IMR-90 (cell line): ENCODE results near the gene CACNA1I. TPM values are rescaled to one million over a fixed set of nuclear protein-coding genes. Genes with fewer than 3 reads are reported as not detected.

ENCODE experiments used
- ATAC-seq: fragments of 200-7000 bp; cut with Tn5 transposase; 2 replicates; pipeline ENCODE4 v1.9.1; 2020; ENCODE audit warnings: low read depth, mild to moderate bottlenecking, moderate library complexity
- BruUV-seq: library from RNA; stranded (reverse); fragments of 400-500 nt; replicated peaks from 2 replicates; lab custom pipeline; 2021; lab: Mats Ljungman, UMichigan
- CTCF ChIA-PET: fragments of 300-600 bp; formaldehyde crosslinking; extraction: SDS; loops from one replicate; lab custom pipeline; 2021; ENCODE audit warnings: antibody characterized with exemption; lab: Yijun Ruan, JAX
- POLR2A ChIA-PET: fragments of 300-600 bp; sonication (Branson Sonifier 250); formaldehyde crosslinking; loops from one replicate; lab custom pipeline; 2022; ENCODE audit warnings: antibody characterized with exemption; ENCODE audit not compliant: unreplicated experiment; lab: Charles Lee
- DNase-seq: peaks from one replicate; pipeline ENCODE4 v3.0.0; 2013
- H2AFZ ChIP-seq: replicated peaks from 2 replicates; pipeline ENCODE3; 2013; ENCODE audit warnings: low read length, mild to moderate bottlenecking; ENCODE audit not compliant: poor library complexity
- H2AK5ac ChIP-seq: 2 replicates; pipeline ENCODE4 v1.6.1; 2013; ENCODE audit warnings: low read depth, low read length, inconsistent platforms
- H2AK9ac ChIP-seq: replicated peaks from 2 replicates; pipeline ENCODE3; 2013; ENCODE audit warnings: mild to moderate bottlenecking, low read depth, low read length, moderate library complexity; ENCODE audit not compliant: poor library complexity
- H2BK120ac ChIP-seq: 2 replicates; pipeline ENCODE4 v1.6.1; 2013; ENCODE audit warnings: low read depth, low read length, inconsistent platforms
- H2BK15ac ChIP-seq: 3 replicates; pipeline ENCODE4 v1.6.1; 2013; ENCODE audit warnings: low read depth, low read length, inconsistent platforms
- H2BK20ac ChIP-seq: 2 replicates; pipeline ENCODE4 v1.6.1; 2013; ENCODE audit warnings: low read depth, mild to moderate bottlenecking, inconsistent platforms, low read length, moderate library complexity
- H2BK5ac ChIP-seq: 2 replicates; pipeline ENCODE4 v1.6.1; 2013; ENCODE audit warnings: mild to moderate bottlenecking, low read depth, low read length, inconsistent platforms; ENCODE audit not compliant: poor library complexity, severe bottlenecking
- H3K14ac ChIP-seq: replicated peaks from 2 replicates; pipeline ENCODE4 v1.6.1; 2013; ENCODE audit warnings: low read depth, low read length, inconsistent platforms
- H3K18ac ChIP-seq: 2 replicates; pipeline ENCODE4 v1.6.1; 2013; ENCODE audit warnings: low read depth, low read length, control low read depth
- H3K23ac ChIP-seq: 2 replicates; pipeline ENCODE4 v1.6.1; 2013; ENCODE audit warnings: low read depth, low read length, inconsistent platforms
- H3K27ac ChIP-seq: 2 replicates; pipeline ENCODE4 v1.5.1; 2013; ENCODE audit warnings: mild to moderate bottlenecking, control low read depth, low read length; ENCODE audit not compliant: insufficient read depth
- H3K27me3 ChIP-seq: 2 replicates; pipeline ENCODE4 v1.6.1; 2013; ENCODE audit warnings: low read length; ENCODE audit not compliant: control insufficient read depth, insufficient read depth
- H3K36me3 ChIP-seq: 2 replicates; pipeline ENCODE4 v1.6.1; 2013; ENCODE audit warnings: low read length, mixed read lengths; ENCODE audit not compliant: control insufficient read depth, insufficient read depth
- H3K4ac ChIP-seq: 2 replicates; pipeline ENCODE4 v1.6.1; 2013; ENCODE audit warnings: low read depth, low read length, inconsistent platforms
- H3K4me1 ChIP-seq: 2 replicates; pipeline ENCODE4 v1.6.1; 2013; ENCODE audit warnings: low read length, mixed read lengths; ENCODE audit not compliant: control insufficient read depth, insufficient read depth
- H3K4me2 ChIP-seq: 2 replicates; pipeline ENCODE4 v1.6.1; 2013; ENCODE audit warnings: low read depth, mild to moderate bottlenecking, control low read depth, low read length, moderate library complexity
- H3K4me3 ChIP-seq: 2 replicates; pipeline ENCODE4 v1.5.1; 2013; ENCODE audit warnings: low read depth, mild to moderate bottlenecking, control low read depth, low read length, moderate library complexity; ENCODE audit not compliant: insufficient read depth
- H3K56ac ChIP-seq: 2 replicates; pipeline ENCODE4 v1.6.1; 2013; ENCODE audit warnings: low read length, inconsistent platforms; ENCODE audit not compliant: insufficient read depth; ENCODE audit errors: extremely low read depth
- H3K79me1 ChIP-seq, 2 experiments: 2 replicates each; pipeline ENCODE4 v1.6.1; 2013; ENCODE audit warnings: low read length in 2 of 2, inconsistent platforms in 1 of 2, low read depth in 1 of 2
- H3K9ac ChIP-seq: 2 replicates; pipeline ENCODE4 v1.6.1; 2013; ENCODE audit warnings: low read depth, low read length, control low read depth
- H3K9me1 ChIP-seq: 2 replicates; pipeline ENCODE4 v1.6.1; 2013; ENCODE audit warnings: low read length, inconsistent platforms; ENCODE audit not compliant: insufficient read depth
- H3K9me3 ChIP-seq: 2 replicates; pipeline ENCODE4 v1.6.1; 2013; ENCODE audit warnings: low read length; ENCODE audit not compliant: control insufficient read depth, insufficient read depth
- H4K20me1 ChIP-seq: 2 replicates; pipeline ENCODE4 v1.6.1; 2013; ENCODE audit warnings: low read length, inconsistent platforms; ENCODE audit not compliant: insufficient read depth
- H4K5ac ChIP-seq: 2 replicates; pipeline ENCODE4 v1.6.1; 2013; ENCODE audit warnings: mild to moderate bottlenecking, low read depth, low read length, control low read depth
- H4K8ac ChIP-seq, 2 experiments: 2 replicates each; pipeline ENCODE4 v1.6.1; 2013; ENCODE audit warnings: low read depth in 2 of 2, low read length in 2 of 2, control low read depth in 1 of 2, inconsistent platforms in 1 of 2
- H4K91ac ChIP-seq: 2 replicates; pipeline ENCODE4 v1.6.1; 2013; ENCODE audit warnings: low read depth, low read length, inconsistent platforms; ENCODE audit not compliant: insufficient read depth
- BHLHE40 ChIP-seq: fragments of 150-350 bp; IDR thresholded peaks from 2 replicates; pipeline ENCODE4 v1.6.1; 2016; ENCODE audit warnings: mild to moderate bottlenecking, low read depth, low read length
- CHD1 ChIP-seq: IDR thresholded peaks from 2 replicates; pipeline ENCODE4 v1.6.1; 2012; ENCODE audit warnings: low read depth, low read length, improper control_type of control experiment
- CTCF ChIP-seq: conservative IDR thresholded peaks from 2 replicates; pipeline ENCODE4 v1.5.1; 2012; ENCODE audit warnings: mild to moderate bottlenecking, low read depth, low read length, improper control_type of control experiment
- FOS ChIP-seq: fragments of 150-350 bp; IDR thresholded peaks from 2 replicates; pipeline ENCODE4 v1.6.1; 2016; ENCODE audit warnings: low read depth, low read length
- MAFK ChIP-seq: IDR thresholded peaks from 2 replicates; pipeline ENCODE4 v1.6.1; 2012; ENCODE audit warnings: low read depth, low read length, improper control_type of control experiment
- MXI1 ChIP-seq: IDR thresholded peaks from 2 replicates; pipeline ENCODE4 v1.6.1; 2012; ENCODE audit warnings: low read depth, mild to moderate bottlenecking, low read length, moderate library complexity, borderline replicate concordance
- NFE2L2 ChIP-seq: fragments of 150-350 bp; IDR thresholded peaks from 2 replicates; pipeline ENCODE4 v1.6.1; 2016; ENCODE audit warnings: low read depth, mild to moderate bottlenecking, low read length
- POLR2A ChIP-seq: IDR thresholded peaks from 2 replicates; pipeline ENCODE4 v1.6.1; 2012; ENCODE audit warnings: mild to moderate bottlenecking, low read depth, low read length
- RAD21 ChIP-seq: IDR thresholded peaks from 2 replicates; pipeline ENCODE4 v1.6.1; 2012; ENCODE audit warnings: low read length, improper control_type of control experiment
- RFX5 ChIP-seq: IDR thresholded peaks from 2 replicates; pipeline ENCODE4 v1.8.0; 2012; ENCODE audit warnings: low read depth, mild to moderate bottlenecking, low read length, moderate library complexity
- SMC3 ChIP-seq: fragments of 150-350 bp; IDR thresholded peaks from 2 replicates; pipeline ENCODE4 v1.6.1; 2016; ENCODE audit warnings: low read depth, mild to moderate bottlenecking, antibody characterized with exemption, low read length, moderate library complexity
- WGBS, 2 experiments: methylation state at CpG; one replicate each; pipeline versions ENCODE4 v1.1.5 to v1.1.7; 2013; ENCODE audit warnings: missing lambda C conversion rate in 2 of 2; ENCODE audit not compliant: insufficient read length in 1 of 2; ENCODE audit errors: extremely low coverage in 2 of 2; 5-methylcytosine and 5-hydroxymethylcytosine counted together
- dilution Hi-C: fragments of 300-500 bp; cut with HindIII; formaldehyde crosslinking; loops from one replicate; pipeline ENCODE4 v1.14.3; 2018; ENCODE audit warnings: low sequenced_read_pairs; ENCODE audit not compliant: unreplicated experiment
- in situ Hi-C: fragments of 300-500 bp; cut with MboI; formaldehyde crosslinking; loops from 3 replicates; pipeline ENCODE4 v1.14.3; 2019; ENCODE audit warnings: low sequenced_read_pairs, inconsistent platforms, mixed read lengths
- intact Hi-C: fragments of 100-400 bp; cut with micrococcal nuclease; formaldehyde crosslinking; loops from 2 replicates; pipeline ENCODE4 v1.10.0; 2022
- polyA plus RNA-seq, 3 experiments: library from polyadenylated mRNA; depleted of rRNA; stranded (reverse); fragments of >200 nt; gene quantifications; 2 replicates each; pipeline ENCODE4 v1.2.3, GENCODE V29; 2012; ENCODE audit warnings: low replicate concordance in 1 of 3
- total RNA-seq: library from RNA; depleted of rRNA; stranded (reverse); fragments of >200 nt; gene quantifications from 2 replicates; pipeline ENCODE4 v1.2.3, GENCODE V29; 2012

The CACNA1I gene
- total and polyA plus RNA-seq, 2 of the 4 experiments (the other 2 are of a cell fraction): under 0.01 to 0.02 TPM

GRCh38 chr22:39620924-39621690 is 50.6 kb downstream of the CACNA1I start:
- TF ChIP-seq BHLHE40 (no peak), SMC3 (no peak), RFX5 (no peak), CTCF (no peak), NFE2L2 (no peak), MAFK (no peak), POLR2A (no peak), CHD1 (no peak), RAD21 (no peak), FOS (no peak), MXI1 (no peak)
- intact Hi-C loops: loop anchor here (10.0 kb wide), 1 partner anchor 184 kb away; no protein-coding TSS in a partner anchor
- Histone ChIP-seq H3K23ac (no peak overlapping the region), H3K4me2 (no peak overlapping the region), H4K20me1 (no peaks in the 10 kb centered on the region; the same call in 1 of the 2 replicates), H4K5ac (no peak overlapping the region), H3K27me3 (peaks cover 35% of the 10 kb centered on the region), H4K8ac (no peak overlapping the region), H3K9ac (no peak overlapping the region), H2BK20ac (no peak overlapping the region), H4K91ac (no peak overlapping the region), H2BK15ac (no peak overlapping the region), H3K56ac (no peak overlapping the region), H3K9me3 (no peaks in the 10 kb centered on the region), H2AFZ (no peak overlapping the region), H3K79me1 (no peaks in the 10 kb centered on the region), H3K27ac (no peak overlapping the region), H2AK9ac (no peak overlapping the region), H3K4me1 (no peaks in the 10 kb centered on the region), H3K9me1 (0 out of 2 replicates have a peak, but pooled peaks cover 5% of the 10 kb centered on the region), H3K4ac (no peak overlapping the region), H3K36me3 (no peaks in the 10 kb centered on the region), H2BK5ac (no peak overlapping the region), H3K14ac (no peak overlapping the region), H3K4me3 (no peak overlapping the region), H3K18ac (no peak overlapping the region), H2BK120ac (no peak overlapping the region), H2AK5ac (no peak overlapping the region)
- ChIA-PET POLR2A (no interaction called here), CTCF (no interaction called here)
- in situ Hi-C loops: no loop called here
- ATAC-seq: no peak
- WGBS, 2 experiments: 86% methylated on average over 2 of the region's 8 CpGs; no CpG with 5 or more reads in 1 of the 2 experiments
- no peak for DNase-seq
- dilution Hi-C loops: no loop called here
- no TSS peak for BruUV-seq
